ENCODE results near the gene TIMM22. TPM values are rescaled to one million over a fixed set of nuclear protein-coding genes. Genes with fewer than 3 reads are reported as not detected.

The TIMM22 gene
- total and polyA plus RNA-seq, 5 donors = 13.9 to 16.1 (median 14.2) TPM

DNA sequence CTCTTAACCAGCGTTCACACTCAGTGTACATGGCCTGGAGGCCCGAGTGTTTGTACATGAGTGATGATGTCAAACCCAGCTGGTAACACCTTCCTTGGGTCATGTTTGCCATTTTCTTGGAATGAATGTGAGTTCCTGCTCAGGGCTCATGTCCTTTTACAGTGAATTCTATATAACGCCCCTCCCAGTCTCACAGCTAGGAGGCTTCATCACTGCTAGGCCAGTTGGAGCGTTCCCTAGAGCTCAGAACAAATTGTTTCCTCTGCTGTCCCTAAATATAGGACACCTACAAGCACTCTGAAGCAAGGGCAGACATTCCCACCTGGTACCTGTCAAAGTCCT is 5.5 kb downstream of the TIMM22 start:
- peaks cover 32% of the 10 kb centered on the region for H3K4me1 ChIP-seq (ENCODE audit: control insufficient read depth, insufficient read depth, low read length)
- H3K9me3 ChIP-seq (ENCODE audit: control insufficient read depth, low read length) = no peaks in the 10 kb centered on the region
- WGBS = 33% methylated on average over 4 of the region's 4 CpGs
- DNase-seq (no peak), ATAC-seq (peak; percentile 2 to 20)
- H3K4me3 ChIP-seq (ENCODE audit: low read length) = no peak overlapping the region
- intact Hi-C loops (cut with DNase I) = loop anchor here in 3 of 4 donors (5.0 to 10.0 kb wide), 2 partner anchors 52 to 55 kb away; no protein-coding TSS in a partner anchor
- peak overlapping the region; percentile 84 for H3K27ac ChIP-seq (ENCODE audit: low read length)
- no peaks in the 10 kb centered on the region for H3K27me3 ChIP-seq (ENCODE audit: control insufficient read depth, insufficient read depth)

DNA sequence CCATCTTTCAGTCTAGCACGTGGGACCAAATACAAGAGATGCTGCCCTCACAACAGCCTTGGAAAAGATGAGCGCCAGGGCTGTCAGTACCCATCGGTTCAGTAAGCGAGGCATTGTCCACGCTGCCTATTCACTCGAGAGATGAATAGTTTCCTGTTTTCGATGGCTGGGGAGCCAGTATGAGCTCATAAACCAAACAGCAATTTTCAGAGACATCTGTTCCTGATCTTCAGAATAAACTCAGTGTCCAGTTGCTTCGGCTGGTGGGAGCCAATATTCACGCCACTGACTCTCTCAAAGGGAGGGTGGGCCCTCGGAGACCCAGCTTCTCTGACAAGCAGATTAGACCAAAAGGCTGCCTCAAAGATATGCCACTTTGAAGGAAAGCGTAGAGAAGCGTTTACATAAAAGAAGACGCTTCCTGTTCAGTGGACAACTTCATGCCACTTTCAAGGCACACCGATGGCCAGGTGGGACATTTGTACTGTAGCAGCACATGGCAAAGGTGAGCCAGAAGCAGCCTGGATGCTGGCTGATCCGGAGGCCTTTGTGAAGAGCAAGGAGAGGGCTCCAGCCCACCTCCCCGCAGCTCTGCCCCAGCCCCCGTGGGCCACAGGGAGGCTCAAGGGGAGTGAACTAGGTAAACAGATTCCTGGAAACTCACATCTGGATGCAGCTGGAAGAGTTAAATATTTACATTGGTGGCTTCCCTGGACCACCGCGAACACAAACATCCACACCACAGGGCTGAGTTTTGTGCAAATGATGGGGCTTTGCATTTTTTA is 6.0 kb downstream of the TIMM22 start:
- ATAC-seq (peak; percentile 17 to 47), DNase-seq (peak in 2 of 3 donors; percentile 55 to 79)
- peak overlapping the region; percentile 84 for H3K27ac ChIP-seq (ENCODE audit: low read length)

DNA sequence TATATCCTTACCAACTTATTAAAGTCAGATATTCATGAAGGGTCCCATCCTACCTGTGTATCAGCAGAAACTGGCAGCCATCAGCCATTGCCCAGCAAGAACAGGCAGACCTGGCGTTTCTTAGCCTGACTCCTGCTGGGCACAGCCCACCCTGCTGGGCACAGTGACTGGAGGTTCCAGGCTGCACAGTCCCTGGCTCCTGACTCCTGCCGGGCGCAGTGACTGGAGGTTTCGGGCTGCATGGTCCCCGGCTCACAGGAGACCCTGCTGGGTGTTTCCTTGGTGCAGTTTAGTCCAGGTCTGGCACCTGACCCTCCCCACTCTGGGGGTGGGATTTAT is 6.7 kb downstream of the TIMM22 start:
- H3K27me3 ChIP-seq (ENCODE audit: control insufficient read depth, insufficient read depth) = no peaks in the 10 kb centered on the region
- ATAC-seq = no peak
- peak in 2 of 3 donors; percentile 46 to 56 for DNase-seq
- no peak overlapping the region for H3K27ac ChIP-seq (ENCODE audit: low read length)
- peaks cover 32% of the 10 kb centered on the region for H3K4me1 ChIP-seq (ENCODE audit: control insufficient read depth, insufficient read depth, low read length)
- WGBS = 90% methylated on average over 5 of the region's 5 CpGs
- intact Hi-C loops (cut with DNase I) = loop anchor here in 3 of 4 donors (5.0 to 10.0 kb wide), 2 partner anchors 51 to 54 kb away; no protein-coding TSS in a partner anchor
- H3K4me3 ChIP-seq (ENCODE audit: low read length) = no peak overlapping the region
- no peaks in the 10 kb centered on the region for H3K9me3 ChIP-seq (ENCODE audit: control insufficient read depth, low read length)

More for the DNA sequence above, 6.0 kb downstream of the TIMM22 start:
- no peaks in the 10 kb centered on the region for H3K9me3 ChIP-seq (ENCODE audit: control insufficient read depth, low read length)
- H3K4me3 ChIP-seq (ENCODE audit: low read length) = no peak overlapping the region
- H3K4me1 ChIP-seq (ENCODE audit: control insufficient read depth, insufficient read depth, low read length) = peaks cover 32% of the 10 kb centered on the region
- H3K27me3 ChIP-seq (ENCODE audit: control insufficient read depth, insufficient read depth) = no peaks in the 10 kb centered on the region
- 43% methylated on average over 19 of the region's 19 CpGs for WGBS
- intact Hi-C loops (cut with DNase I) = loop anchor here in 3 of 4 donors (5.0 to 10.0 kb wide), 2 partner anchors 52 to 54 kb away; no protein-coding TSS in a partner anchor

DNA sequence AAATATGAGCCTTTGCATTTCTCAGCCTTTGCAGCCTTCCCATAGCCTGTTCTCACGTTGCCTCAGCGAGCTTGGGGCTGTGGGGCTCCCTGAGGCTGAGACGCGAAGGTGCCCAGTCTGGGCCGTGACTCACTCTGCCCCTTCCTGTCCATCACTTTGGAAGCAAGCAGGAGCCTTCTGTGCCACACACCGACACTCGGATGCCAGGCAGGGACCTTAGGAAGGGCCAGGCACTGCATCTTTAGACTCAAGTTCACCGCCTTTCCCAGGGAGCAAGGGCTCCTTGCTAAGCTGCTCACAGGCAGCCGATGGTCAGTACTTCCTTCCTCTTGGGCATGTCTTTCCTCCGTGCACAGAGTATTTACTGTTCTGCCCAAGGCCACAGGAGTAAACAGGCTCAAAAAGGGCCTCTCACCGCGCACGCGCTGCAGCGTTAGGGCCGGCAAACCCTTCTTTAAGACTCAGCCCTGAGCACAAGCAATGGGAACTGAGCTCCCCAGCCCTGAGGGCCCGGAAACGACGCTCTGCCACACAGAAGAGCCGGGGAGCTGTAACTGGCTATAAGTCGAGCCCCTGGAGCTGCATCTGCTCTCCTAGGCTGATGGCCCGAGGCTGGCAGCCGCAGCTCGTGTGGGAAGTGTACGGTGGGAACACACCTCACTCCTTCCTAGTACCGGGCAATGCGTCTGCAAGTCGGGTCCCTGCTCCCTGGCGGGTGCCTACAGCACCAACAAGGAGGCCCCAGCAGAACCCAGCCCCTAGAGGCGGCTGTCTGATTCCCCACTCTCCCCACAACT is 7.2 kb downstream of the TIMM22 start:
- Histone ChIP-seq H3K27ac (ENCODE audit: low read length) (no peak overlapping the region), H3K4me1 (ENCODE audit: control insufficient read depth, insufficient read depth, low read length) (peaks cover 32% of the 10 kb centered on the region), H3K27me3 (ENCODE audit: control insufficient read depth, insufficient read depth) (no peaks in the 10 kb centered on the region), H3K9me3 (ENCODE audit: control insufficient read depth, low read length) (no peaks in the 10 kb centered on the region), H3K4me3 (ENCODE audit: low read length) (no peak overlapping the region)
- ATAC-seq = no peak
- WGBS = 72% methylated on average over 30 of the region's 30 CpGs
- DNase-seq = peak in 2 of 3 donors; percentile 48 to 49
- intact Hi-C loops (cut with DNase I) = loop anchor here in 3 of 4 donors (5.0 to 10.0 kb wide), 2 partner anchors 51 to 53 kb away; no protein-coding TSS in a partner anchor

DNA sequence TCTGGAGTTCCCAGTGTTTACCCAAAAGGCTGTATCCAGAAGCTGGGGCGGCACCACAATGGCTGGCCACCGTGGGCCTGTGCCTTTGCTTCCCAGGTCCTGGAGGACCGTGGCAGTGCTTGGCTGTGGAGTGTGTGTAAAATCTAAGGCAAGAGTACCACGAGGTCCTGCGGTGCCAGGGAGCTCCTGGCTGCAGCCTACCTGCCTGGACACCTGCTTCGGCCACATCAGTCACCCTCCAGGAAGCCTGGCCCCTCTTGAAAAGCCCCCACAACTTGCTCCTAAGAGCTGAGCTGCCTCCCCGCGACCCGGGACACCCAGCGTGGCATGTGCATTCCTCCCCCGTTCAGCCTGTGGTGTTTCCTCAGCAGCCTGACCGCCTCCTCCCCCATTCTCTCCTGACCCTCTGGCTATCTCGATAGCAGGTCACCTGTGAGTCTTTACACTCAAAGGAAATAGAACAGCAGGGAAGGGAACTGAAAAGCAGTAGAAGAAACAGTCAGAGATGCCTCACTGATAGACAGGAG is 7.9 kb downstream of the TIMM22 start:
- WGBS = 72% methylated on average over 13 of the region's 13 CpGs
- ATAC-seq (no peak), DNase-seq (peak in 1 of 3 donors; percentile 39)
- Histone ChIP-seq H3K4me1 (ENCODE audit: control insufficient read depth, insufficient read depth, low read length) (peaks cover 32% of the 10 kb centered on the region), H3K27ac (ENCODE audit: low read length) (no peak overlapping the region), H3K4me3 (ENCODE audit: low read length) (no peak overlapping the region), H3K9me3 (ENCODE audit: control insufficient read depth, low read length) (no peaks in the 10 kb centered on the region), H3K27me3 (ENCODE audit: control insufficient read depth, insufficient read depth) (no peaks in the 10 kb centered on the region)
- intact Hi-C loops (cut with DNase I) = loop anchor here in 3 of 4 donors (5.0 to 10.0 kb wide), 2 partner anchors 50 to 52 kb away; no protein-coding TSS in a partner anchor

DNA sequence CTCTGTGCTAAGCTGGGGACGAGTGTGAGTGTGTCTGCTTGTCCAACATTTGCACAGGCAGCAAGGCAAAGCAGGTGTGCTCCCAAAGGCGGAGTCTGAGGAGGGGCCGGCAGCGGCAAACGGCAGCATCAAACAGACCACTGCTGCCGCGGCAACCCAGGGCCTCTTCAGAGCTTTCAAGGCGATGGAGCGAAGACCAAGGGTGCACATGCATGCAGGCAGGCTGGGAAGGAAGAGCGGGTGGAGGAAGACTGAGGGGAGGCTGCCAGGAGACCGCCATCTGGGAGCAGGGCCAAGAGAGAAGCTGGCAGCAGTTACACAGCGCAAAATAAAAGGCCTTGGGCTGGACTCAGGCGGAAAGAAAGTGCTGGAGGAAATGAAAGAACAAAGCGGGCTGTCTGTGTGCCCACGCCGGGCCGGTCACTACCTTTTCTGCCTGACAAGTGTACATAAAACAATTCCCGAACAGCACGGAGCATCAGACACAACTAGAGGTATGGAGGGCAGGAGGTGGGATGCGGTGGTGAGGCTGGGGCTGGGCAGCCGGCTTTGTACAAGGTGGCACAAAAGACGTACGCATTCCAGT is 8.5 kb downstream of the TIMM22 start:
- no peak overlapping the region for H3K4me3 ChIP-seq (ENCODE audit: low read length)
- DNase-seq (peak; percentile 76 to 91 (median 89)), ATAC-seq (peak; percentile 35 to 56)
- 24% methylated on average over 23 of the region's 23 CpGs for WGBS
- H3K9me3 ChIP-seq (ENCODE audit: control insufficient read depth, low read length) = no peaks in the 10 kb centered on the region
- H3K4me1 ChIP-seq (ENCODE audit: control insufficient read depth, insufficient read depth, low read length) = peaks cover 30% of the 10 kb centered on the region
- intact Hi-C loops (cut with DNase I) = loop anchor here in 1 of 4 donors (10.0 kb wide), 1 partner anchor 49 kb away; no protein-coding TSS in a partner anchor
- peak overlapping the region; percentile 39 for H3K27ac ChIP-seq (ENCODE audit: low read length)
- H3K27me3 ChIP-seq (ENCODE audit: control insufficient read depth, insufficient read depth) = no peaks in the 10 kb centered on the region

DNA sequence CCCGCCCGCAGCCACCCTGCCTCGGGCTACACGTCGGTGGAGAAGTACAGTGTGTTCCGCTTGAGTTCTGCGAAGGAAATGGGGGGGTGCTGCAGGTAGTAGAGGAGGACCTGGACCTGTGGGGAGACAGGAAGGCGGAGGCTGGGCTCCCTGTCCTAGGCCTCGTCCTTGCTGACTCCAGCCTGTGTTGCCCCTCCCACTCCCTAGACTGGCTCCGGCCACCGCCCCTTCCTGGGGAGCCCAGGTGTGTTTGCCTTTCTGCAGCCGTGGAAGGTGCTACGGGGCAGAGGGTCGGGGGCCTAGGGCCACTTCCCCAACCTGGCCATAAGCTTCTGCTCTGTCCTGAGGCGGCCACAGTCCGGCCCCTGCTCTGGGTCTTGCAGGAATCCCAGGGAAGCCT is 9.1 kb downstream of the TIMM22 start:
- ATAC-seq = no peak
- intact Hi-C loops (cut with DNase I) = loop anchor here in 1 of 4 donors (10.0 kb wide), 1 partner anchor 49 kb away; no protein-coding TSS in a partner anchor
- WGBS = 67% methylated on average over 16 of the region's 16 CpGs
- peaks cover 29% of the 10 kb centered on the region for H3K4me1 ChIP-seq (ENCODE audit: control insufficient read depth, insufficient read depth, low read length)
- H3K4me3 ChIP-seq (ENCODE audit: low read length) = no peak overlapping the region
- peak in 2 of 3 donors; percentile 61 to 65 for DNase-seq
- no peaks in the 10 kb centered on the region for H3K9me3 ChIP-seq (ENCODE audit: control insufficient read depth, low read length)
- H3K27ac ChIP-seq (ENCODE audit: low read length) = peak overlapping the region; percentile 39
- H3K27me3 ChIP-seq (ENCODE audit: control insufficient read depth, insufficient read depth) = no peaks in the 10 kb centered on the region

DNA sequence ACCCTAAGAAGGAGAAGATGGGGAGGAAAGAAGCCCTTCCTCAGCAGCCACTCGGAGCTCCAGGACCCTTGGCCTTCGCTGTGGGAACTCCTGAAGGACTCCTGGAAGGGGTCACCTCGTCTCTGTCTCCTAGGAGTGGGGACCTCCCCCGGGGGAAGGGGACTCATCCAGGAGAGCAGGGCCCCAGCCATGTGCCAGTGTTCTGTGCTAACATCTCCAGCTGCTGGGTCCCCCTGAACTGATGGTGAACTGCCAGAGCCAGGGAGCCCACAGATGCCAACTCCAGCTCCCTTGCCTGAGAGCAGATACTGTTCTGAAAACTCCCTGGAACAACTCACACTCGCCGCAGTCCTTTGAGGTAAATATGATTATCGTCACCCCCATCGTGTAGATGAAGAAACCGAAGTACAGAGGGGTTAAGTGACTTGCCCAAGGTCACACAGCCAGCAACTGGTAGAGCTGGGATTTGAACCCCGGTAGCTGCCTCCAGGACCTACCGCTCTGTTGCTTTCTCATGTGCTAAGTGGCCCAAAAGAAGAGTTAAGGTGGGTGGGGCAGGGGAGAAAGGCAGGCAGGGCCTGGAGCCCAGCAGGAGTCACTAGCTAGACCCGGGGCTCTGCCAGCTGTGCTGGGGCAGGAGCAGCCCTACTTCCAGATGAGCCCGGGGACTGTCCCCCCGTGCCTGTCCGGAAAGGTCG is 10.5 kb downstream of the TIMM22 start:
- intact Hi-C loops (cut with DNase I) = loop anchor here in 1 of 4 donors (10.0 kb wide), 1 partner anchor 47 kb away; no protein-coding TSS in a partner anchor
- peaks cover 17% of the 10 kb centered on the region for H3K4me1 ChIP-seq (ENCODE audit: control insufficient read depth, insufficient read depth, low read length)
- WGBS = 80% methylated on average over 16 of the region's 16 CpGs
- no peaks in the 10 kb centered on the region for H3K27me3 ChIP-seq (ENCODE audit: control insufficient read depth, insufficient read depth)
- H3K4me3 ChIP-seq (ENCODE audit: low read length) = no peak overlapping the region
- H3K9me3 ChIP-seq (ENCODE audit: control insufficient read depth, low read length) = no peaks in the 10 kb centered on the region
- no peak for ATAC-seq
- peak overlapping the region; percentile 34 for H3K27ac ChIP-seq (ENCODE audit: low read length)
- peak in 1 of 3 donors; percentile 58 for DNase-seq

DNA sequence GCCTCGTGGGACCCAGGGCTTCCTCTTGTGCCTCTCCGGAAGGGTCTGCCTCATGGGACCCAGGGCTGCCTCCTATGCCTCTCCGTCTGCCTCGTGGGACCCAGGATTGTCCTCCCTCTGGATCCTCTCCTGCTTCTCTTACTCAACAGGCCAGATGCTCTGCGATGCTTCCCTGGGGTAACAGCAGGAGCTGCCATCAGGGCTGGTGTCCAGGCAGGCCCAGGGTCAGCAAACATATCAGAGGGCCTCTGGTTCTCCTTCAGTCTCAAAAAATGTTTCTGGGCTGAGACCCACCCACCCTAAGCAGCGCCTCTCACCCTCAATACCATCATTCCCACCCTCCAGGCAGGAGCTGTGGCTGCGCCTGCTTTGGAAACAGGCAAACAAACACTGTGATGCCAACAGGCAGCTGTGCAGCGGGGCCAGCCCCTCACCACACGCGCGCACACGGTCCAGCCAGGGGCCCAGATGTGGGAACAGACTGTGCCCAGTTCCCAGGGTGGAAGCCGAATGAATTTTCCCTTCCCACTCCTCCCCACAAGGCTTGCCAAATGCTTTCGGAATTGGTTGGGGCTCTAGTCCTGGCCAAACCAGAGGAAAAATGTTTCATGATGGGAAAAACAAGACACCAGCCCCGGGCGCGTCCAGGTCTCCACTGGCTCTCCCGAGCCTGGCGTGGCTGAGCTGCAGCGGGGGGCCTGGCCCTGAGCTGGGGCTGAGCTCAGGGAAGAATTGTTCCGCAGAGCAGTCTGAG is 11.3 kb downstream of the TIMM22 start:
- ATAC-seq = peak; percentile 33 to 67
- peaks cover 11% of the 10 kb centered on the region for H3K4me1 ChIP-seq (ENCODE audit: control insufficient read depth, insufficient read depth, low read length)
- WGBS = 67% methylated on average over 21 of the region's 21 CpGs

More for the DNA sequence above, 11.3 kb downstream of the TIMM22 start:
- Histone ChIP-seq H3K27ac (ENCODE audit: low read length) (peak overlapping the region; percentile 34), H3K4me3 (ENCODE audit: low read length) (no peak overlapping the region), H3K27me3 (ENCODE audit: control insufficient read depth, insufficient read depth) (no peaks in the 10 kb centered on the region), H3K9me3 (ENCODE audit: control insufficient read depth, low read length) (no peaks in the 10 kb centered on the region)
- peak; percentile 67 to 88 (median 81) for DNase-seq
- intact Hi-C loops (cut with DNase I) = loop anchor here in 1 of 4 donors (10.0 kb wide), 1 partner anchor 47 kb away; no protein-coding TSS in a partner anchor

All from right cardiac atrium (tissue), 5 donors.